Subcutaneous adipose tissue (tissue), 4 donors: Measurements from ENCODE around the gene PAX8. TPM values are rescaled to one million over a fixed set of nuclear protein-coding genes. Genes with fewer than 3 reads are reported as not detected.

ENCODE experiments used
- total RNA-seq, 4 donors: library from RNA; depleted of rRNA; stranded (reverse); fragments of >200 nt; gene quantifications; one replicate each; pipeline ENCODE4 v1.1.0, GENCODE V29; 2016
- TF ChIP-seq, protein P1 (sequence below): fragments of 450-650 bp; IDR thresholded peaks from one replicate; pipeline ENCODE4 v1.5.1; 2016; ENCODE audit warnings: low read depth, mild to moderate bottlenecking, control low read depth, antibody characterized with exemption, moderate library complexity

Gene PAX8
- total RNA-seq, 4 donors from 2014 or later, result 2.8 to 10.7 (median 5.8) TPM

- TF ChIP-seq, protein P1, sequence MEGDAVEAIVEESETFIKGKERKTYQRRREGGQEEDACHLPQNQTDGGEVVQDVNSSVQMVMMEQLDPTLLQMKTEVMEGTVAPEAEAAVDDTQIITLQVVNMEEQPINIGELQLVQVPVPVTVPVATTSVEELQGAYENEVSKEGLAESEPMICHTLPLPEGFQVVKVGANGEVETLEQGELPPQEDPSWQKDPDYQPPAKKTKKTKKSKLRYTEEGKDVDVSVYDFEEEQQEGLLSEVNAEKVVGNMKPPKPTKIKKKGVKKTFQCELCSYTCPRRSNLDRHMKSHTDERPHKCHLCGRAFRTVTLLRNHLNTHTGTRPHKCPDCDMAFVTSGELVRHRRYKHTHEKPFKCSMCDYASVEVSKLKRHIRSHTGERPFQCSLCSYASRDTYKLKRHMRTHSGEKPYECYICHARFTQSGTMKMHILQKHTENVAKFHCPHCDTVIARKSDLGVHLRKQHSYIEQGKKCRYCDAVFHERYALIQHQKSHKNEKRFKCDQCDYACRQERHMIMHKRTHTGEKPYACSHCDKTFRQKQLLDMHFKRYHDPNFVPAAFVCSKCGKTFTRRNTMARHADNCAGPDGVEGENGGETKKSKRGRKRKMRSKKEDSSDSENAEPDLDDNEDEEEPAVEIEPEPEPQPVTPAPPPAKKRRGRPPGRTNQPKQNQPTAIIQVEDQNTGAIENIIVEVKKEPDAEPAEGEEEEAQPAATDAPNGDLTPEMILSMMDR, result no peak
These were observed 26.6 kb downstream of the PAX8 start for GRCh38 chr2:113252047-113252590.

DNA sequence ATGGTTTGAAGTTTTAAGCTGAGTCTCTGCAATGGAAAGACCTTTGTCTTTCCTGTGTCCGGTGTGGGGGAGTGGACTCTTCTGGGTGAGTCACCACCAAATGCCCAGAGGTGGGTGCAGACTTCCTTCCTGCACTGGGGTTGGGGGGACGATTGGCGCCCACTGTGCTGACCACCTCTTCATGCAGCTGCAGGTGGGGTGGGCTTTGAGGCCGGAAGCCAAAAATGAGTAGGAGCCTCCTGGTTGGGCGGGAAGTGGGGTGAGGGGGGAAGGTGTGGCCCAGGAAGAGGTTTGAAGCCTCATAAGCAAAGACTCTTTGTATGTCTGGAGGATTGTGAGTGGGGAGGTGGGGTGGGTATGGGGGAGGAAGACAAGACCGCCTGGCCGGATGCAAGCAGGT is 27.6 kb downstream of the PAX8 start:
- TF ChIP-seq, protein P1, result no peak

DNA sequence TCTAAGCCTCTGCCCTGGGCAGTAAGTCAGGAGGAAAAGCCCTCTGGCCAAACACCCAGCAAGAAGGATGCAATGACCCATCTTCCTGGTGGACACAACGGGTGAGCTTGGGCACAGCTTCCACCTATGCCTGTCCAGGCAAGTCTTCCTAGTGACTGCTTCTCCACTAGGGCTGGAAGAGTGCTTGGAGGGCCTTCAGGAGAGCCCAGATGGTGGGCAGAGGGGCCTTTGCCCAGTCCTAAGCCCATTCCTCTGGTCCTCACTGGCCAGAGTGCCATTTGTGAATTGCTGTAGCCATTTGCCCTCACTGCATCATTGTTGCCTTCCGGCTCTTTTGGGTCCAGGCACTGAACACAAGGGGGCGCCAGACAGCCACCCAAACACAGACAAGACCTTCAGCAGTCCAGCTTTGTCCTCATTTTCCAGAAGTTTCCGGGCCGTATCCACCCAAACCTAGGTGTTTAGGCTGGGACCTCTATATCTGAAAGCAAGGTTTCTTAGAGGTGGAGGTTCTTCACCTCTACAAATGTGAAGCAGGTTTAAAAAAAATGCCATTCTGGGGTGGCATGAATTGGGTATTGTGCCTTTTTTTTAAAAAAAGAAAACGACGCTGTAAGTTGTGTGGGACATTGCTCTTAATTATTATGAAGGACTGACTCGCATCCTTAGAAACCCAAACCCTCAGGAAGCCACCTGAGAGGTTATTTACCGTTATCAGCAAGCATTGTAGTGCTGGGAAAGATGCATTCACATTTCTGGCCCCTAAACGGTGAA is 29.5 kb downstream of the PAX8 start:
- TF ChIP-seq, protein P1, result no peak

DNA sequence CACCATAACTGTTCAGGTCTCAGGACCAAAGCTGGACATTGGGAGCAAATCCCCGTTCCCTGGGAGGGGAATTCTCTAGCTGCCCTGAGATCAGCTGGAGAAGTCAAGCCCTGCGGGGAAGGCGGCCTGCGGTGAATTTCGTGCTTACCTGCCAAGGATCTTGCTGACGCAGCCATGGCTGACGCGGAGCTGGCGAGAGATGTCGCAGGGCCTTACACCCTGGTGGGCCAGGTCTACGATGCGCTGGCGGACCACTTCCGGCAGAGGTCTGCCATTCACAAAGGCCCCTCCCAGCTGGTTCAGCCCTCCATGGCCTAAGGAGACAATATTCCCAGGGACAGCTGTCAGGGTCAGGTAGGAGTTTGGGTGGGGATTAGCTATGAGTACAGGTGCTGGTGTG is 32.1 kb downstream of the PAX8 start:
- TF ChIP-seq, protein P1, result no peak

DNA sequence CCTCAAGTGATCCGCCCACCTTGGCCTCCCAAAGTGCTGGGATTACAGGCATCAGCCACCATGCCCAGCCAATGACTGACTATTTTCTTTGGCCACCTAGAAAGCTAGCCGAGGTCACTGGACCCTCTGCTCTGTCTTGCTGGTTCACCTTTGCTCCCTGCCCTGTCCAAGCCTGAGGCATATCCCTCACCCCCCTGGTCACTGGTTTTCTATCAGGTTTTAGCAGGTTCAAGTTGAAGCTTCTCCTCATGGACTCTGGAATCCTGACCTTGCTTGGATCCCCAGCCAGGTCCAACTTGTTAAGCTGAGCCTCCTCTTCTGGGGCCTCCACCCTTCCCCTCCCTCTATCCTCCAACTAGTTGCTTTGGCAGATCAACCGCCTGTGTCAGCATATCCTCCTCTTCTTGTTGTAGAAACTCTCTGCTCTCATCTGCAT is 33.4 kb downstream of the PAX8 start:
- TF ChIP-seq, protein P1, result no peak

GRCh38 chr2:113242327-113242726 is 36.4 kb downstream of the PAX8 start:
- TF ChIP-seq, protein P1, result no peak
